SK-N-MC (cell line): ENCODE data around the gene STOML2.
"Not testable (repeated sequence)": the region's sequence is repeated elsewhere in the genome, so short reads cannot be mapped to it uniquely, and the experiment has no call there.

ENCODE experiments used
- DNase-seq: peaks from one replicate; pipeline ENCODE4 v3.0.0-alpha.2; 2011; ENCODE audit warnings: low read depth, low spot score
- H3K27ac ChIP-seq: fragments of 200-600 bp; sonication (generic); 2 replicates; pipeline ENCODE4 v1.5.1; 2016; ENCODE audit warnings: mixed run types
- H3K36me3 ChIP-seq: fragments of 200-600 bp; sonication (generic); 2 replicates; pipeline ENCODE4 v1.6.1; 2017; ENCODE audit warnings: antibody characterized with exemption, low read length, mixed read lengths; ENCODE audit not compliant: insufficient read depth
- H3K4me3 ChIP-seq: fragments of 200-600 bp; sonication (generic); 2 replicates; pipeline ENCODE4 v1.5.1; 2016
- H3K9ac ChIP-seq: fragments of 200-600 bp; sonication (generic); 2 replicates; pipeline ENCODE4 v1.8.0; 2017; ENCODE audit warnings: mixed run types, mixed read lengths; ENCODE audit not compliant: insufficient read length
- H3K9me3 ChIP-seq: fragments of 200-600 bp; sonication (generic); 2 replicates; pipeline ENCODE4 v1.6.1; 2017; ENCODE audit warnings: low read depth, mild to moderate bottlenecking, antibody characterized with exemption, low read length, moderate library complexity, mixed read lengths
- EZH2 ChIP-seq: fragments of 200-600 bp; sonication (generic); IDR thresholded peaks from one replicate; pipeline ENCODE4 v1.6.1; 2017; ENCODE audit warnings: antibody characterized with exemption
- FOXP2 ChIP-seq: optimal IDR thresholded peaks from 2 replicates; pipeline ENCODE3; 2011; ENCODE audit warnings: mild to moderate bottlenecking, moderate library complexity; ENCODE audit not compliant: insufficient read depth; ENCODE audit errors: extremely low read length, control extremely low read depth
- POLR2AphosphoS5 ChIP-seq: IDR thresholded peaks from 2 replicates; pipeline ENCODE4 v1.6.1; 2012; ENCODE audit warnings: mild to moderate bottlenecking, low read depth, low read length, borderline replicate concordance

Gene STOML2, protein sequence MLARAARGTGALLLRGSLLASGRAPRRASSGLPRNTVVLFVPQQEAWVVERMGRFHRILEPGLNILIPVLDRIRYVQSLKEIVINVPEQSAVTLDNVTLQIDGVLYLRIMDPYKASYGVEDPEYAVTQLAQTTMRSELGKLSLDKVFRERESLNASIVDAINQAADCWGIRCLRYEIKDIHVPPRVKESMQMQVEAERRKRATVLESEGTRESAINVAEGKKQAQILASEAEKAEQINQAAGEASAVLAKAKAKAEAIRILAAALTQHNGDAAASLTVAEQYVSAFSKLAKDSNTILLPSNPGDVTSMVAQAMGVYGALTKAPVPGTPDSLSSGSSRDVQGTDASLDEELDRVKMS

GRCh38 chr9:35102769-35103659, at the start of gene STOML2:
Gene STOML2 (minus strand): TSS chr9:35103131. CDS start chr9:35103094, 37 bp downstream.
- no peaks in the 10 kb centered on the region for H3K9me3 ChIP-seq

GRCh38 chr9:35147941-35148563, 45.1 kb upstream of the STOML2 start:
- DNase-seq, H3K36me3 ChIP-seq, H3K4me3 ChIP-seq, H3K27ac ChIP-seq, H3K9ac ChIP-seq, H3K9me3 ChIP-seq: not testable (repeated sequence)

More at GRCh38 chr9:35102769-35103659, at the start of gene STOML2:
- TF ChIP-seq POLR2AphosphoS5 (peak; percentile 89), FOXP2 (peak; percentile 31), EZH2 (no peak)
- DNase-seq = peak; percentile 87
- peak within 1 kb of the TSS; percentile 98 for H3K9ac ChIP-seq
- H3K27ac ChIP-seq = peak within 1 kb of the TSS; percentile 74; the same call in 1 of the 2 replicates
- peaks cover 26% of the 10 kb centered on the region; the same call in 1 of the 2 replicates for H3K36me3 ChIP-seq
- H3K4me3 ChIP-seq = peak within 1 kb of the TSS; percentile 99

DNA sequence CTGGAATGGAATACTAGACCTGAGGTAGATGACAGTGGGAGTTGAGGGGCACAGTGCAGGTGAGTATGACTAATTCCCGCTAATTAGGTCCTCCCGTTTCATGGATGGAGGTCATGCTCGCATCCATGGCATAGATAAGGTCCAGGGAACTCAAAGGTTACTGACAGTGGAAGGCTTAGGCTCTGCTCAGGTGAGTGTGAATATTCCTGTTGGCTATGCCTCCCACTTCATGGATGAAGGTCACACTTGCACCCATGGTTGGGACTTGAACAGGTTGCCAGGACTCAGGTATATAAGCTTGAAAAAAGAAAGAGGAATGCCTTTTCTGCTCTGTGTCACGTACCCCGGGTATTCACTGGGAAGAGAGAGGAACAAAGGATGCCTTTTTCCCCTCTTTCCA, 39.1 kb upstream of the STOML2 start:
- Histone ChIP-seq H3K36me3 (no peaks in the 10 kb centered on the region), H3K27ac (no peak overlapping the region), H3K9me3 (no peaks in the 10 kb centered on the region), H3K9ac (no peak overlapping the region), H3K4me3 (no peak overlapping the region)
- DNase-seq = no peak
- TF ChIP-seq FOXP2 (no peak), POLR2AphosphoS5 (no peak), EZH2 (no peak)

- TF ChIP-seq EZH2 (no peak), POLR2AphosphoS5 (no peak), FOXP2 (no peak)
- no peaks in the 10 kb centered on the region for H3K9me3 ChIP-seq
These were observed 37.2 kb upstream of the STOML2 start for GRCh38 chr9:35140093-35140492.

GRCh38 chr9:35136866-35137265, 33.9 kb upstream of the STOML2 start:
- Histone ChIP-seq H3K4me3 (no peak overlapping the region), H3K27ac (no peak overlapping the region), H3K9ac (no peak overlapping the region), H3K9me3 (no peaks in the 10 kb centered on the region), H3K36me3 (no peaks in the 10 kb centered on the region)
- TF ChIP-seq FOXP2 = no peak
- TF ChIP-seq EZH2 = no peak
- TF ChIP-seq POLR2AphosphoS5 = no peak
- DNase-seq = no peak

More at GRCh38 chr9:35140093-35140492, 37.2 kb upstream of the STOML2 start:
- no peak overlapping the region for H3K4me3 ChIP-seq
- no peak overlapping the region for H3K9ac ChIP-seq
- no peak for DNase-seq
- no peak overlapping the region for H3K27ac ChIP-seq
- H3K36me3 ChIP-seq = no peaks in the 10 kb centered on the region

DNA sequence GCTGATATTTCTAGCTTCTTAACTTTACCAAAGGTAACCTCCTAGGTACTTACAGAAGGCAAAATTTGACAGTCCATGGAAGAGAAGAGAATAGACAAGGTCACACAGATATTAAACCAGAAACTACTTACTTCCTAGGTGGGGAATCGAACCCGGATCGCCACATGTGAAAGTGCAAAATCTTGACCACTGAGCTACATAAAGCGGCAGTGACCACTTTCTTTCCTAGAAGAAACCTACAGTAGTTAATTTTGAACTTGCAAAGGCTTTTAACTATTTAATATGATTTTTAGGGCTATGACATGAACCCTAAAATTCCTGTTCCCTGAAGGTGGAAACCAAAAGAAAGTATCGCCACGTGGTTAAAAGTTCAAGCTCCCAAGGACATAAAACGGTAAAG, 33.1 kb upstream of the STOML2 start:
- DNase-seq = no peak
- H3K9ac ChIP-seq = no peak overlapping the region
- no peak overlapping the region for H3K4me3 ChIP-seq
- H3K27ac ChIP-seq = no peak overlapping the region
- no peaks in the 10 kb centered on the region for H3K36me3 ChIP-seq
- TF ChIP-seq POLR2AphosphoS5 (no peak), FOXP2 (no peak), EZH2 (no peak)
- no peaks in the 10 kb centered on the region for H3K9me3 ChIP-seq

DNA sequence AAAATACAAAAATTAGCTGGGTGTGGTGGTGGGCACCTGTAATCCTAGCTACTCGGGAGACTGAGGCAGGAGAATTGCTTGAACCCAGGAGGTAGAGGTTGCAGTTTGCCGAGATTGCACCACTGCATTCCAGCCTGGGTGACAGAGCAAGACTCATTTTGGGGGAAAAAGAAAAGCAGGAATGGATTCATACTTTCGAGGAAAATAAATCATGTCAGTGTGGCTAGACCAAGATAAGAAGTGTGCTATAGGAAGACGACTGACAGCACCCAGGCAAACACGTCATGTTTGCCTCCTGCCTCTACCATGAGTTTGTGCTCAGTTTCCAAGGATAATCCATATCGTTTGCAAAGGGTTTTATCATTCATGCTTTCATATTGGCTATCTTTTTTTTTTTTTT, 32.0 kb upstream of the STOML2 start:
- TF ChIP-seq POLR2AphosphoS5 = no peak
- TF ChIP-seq EZH2 = no peak
- TF ChIP-seq FOXP2 = no peak
- H3K9ac ChIP-seq = no peak overlapping the region
- H3K4me3 ChIP-seq = no peak overlapping the region
- H3K9me3 ChIP-seq = no peaks in the 10 kb centered on the region
- H3K36me3 ChIP-seq = no peaks in the 10 kb centered on the region
- DNase-seq = no peak
- H3K27ac ChIP-seq = no peak overlapping the region

- TF ChIP-seq EZH2 = no peak
- no peak for TF ChIP-seq POLR2AphosphoS5
- no peak for TF ChIP-seq FOXP2
- Histone ChIP-seq H3K9me3 (no peaks in the 10 kb centered on the region), H3K4me3 (peak overlapping the region; percentile 85), H3K27ac (no peak overlapping the region), H3K9ac (peak overlapping the region; percentile 51), H3K36me3 (no peaks in the 10 kb centered on the region)
- peak; percentile 87 for DNase-seq
These were observed 14.1 kb upstream of the STOML2 start for GRCh38 chr9:35116898-35117551.
